OCI-LY7 (cell line): ENCODE data around the gene GOLT1A.

ENCODE experiments used
- CTCF ChIP-seq: fragments of 200-600 bp; sonication (generic); conservative IDR thresholded peaks from 2 replicates; pipeline ENCODE4 v1.5.1; 2014; ENCODE audit warnings: mild to moderate bottlenecking, antibody characterized with exemption, low read length, moderate library complexity, mixed read lengths
- EZH2phosphoT487 ChIP-seq: fragments of 200-600 bp; sonication (generic); IDR thresholded peaks from 2 replicates; pipeline ENCODE4 v1.6.1; 2018; ENCODE audit warnings: low read depth, borderline replicate concordance, mild to moderate bottlenecking, mixed run types, antibody characterized with exemption, low read length, moderate library complexity, mixed read lengths

DNA sequence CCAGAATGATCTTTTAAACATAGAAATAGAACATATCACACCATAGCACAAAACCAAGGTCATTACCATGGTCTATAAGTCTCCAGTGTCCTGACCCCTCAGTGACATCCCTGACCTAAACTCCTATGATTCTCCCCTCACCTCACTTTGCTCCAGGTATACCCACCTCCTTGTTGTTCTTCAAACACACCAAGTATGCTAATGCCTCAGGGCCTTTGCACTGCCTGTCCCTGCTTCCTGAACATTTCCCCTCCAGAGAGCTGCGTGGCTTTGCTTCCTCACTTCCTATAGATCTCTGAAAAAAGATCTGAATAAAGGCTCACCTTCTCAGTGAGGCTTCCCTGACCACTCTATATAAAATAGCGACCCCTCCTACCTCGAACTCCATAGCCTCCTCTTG is 1.1 kb downstream of the GOLT1A start:
- TF ChIP-seq CTCF (no peak), EZH2phosphoT487 (no peak)
